ENCODE measurements around the gene NEK8.

DNA sequence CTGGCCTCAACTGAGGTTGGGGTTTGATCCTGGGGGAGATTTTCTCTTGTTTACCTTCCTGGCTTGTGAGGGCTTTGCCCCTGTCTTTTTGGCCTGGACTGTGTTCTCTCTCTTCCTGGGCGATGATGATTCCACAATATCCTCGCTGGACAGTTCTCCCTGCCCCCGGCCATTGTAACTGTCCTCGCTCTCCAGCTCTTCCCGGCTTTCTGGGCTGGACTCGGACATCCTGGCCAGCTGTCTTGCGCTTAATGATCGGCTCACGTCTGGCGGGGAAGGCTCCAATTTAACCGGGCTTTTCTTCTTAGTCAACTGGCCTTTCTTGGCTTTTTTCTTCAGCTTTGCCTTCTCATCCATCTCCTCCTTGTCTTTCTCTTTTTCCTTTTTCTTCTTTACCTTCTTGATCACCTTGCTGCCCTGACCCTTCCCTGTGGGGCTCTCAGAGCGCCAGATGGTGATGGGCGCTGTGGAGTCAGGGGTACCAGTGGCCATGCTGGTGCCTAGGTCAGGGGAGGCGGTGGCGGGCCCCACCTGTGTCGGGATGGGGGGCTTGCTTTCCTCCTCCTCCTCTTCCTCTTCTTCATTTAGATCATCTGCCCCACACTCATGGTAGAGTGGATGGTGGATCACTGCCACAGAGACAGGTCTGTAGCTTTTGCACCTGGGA, 24.9 kb upstream of the NEK8 start:
- TF ChIP-seq POLR2AphosphoS5 (IDR thresholded peaks at IDR 0.05; ENCODE audit: low read depth, low read length) = no peak
- no peak for TF ChIP-seq REST (IDR thresholded peaks at IDR 0.05; ENCODE audit: insufficient read depth in 1 of 2, low read depth in 2 of 2, low read length in 2 of 2)
- no peak for TF ChIP-seq SIN3A (IDR thresholded peaks at IDR 0.05; ENCODE audit: borderline replicate concordance, insufficient read depth, low read length)
- TF ChIP-seq TAF1 (IDR thresholded peaks at IDR 0.05; ENCODE audit: borderline replicate concordance, insufficient read depth, low read length) = no peak

Data from PFSK-1 (cell line).